Vagina (tissue), 2 donors: ENCODE measurements around the gene RCCD1. TPM values are rescaled to one million over a fixed set of nuclear protein-coding genes. Genes with fewer than 3 reads are reported as not detected.
A peak's percentile ranks its signal among the peaks of the same experiment; 100 is the strongest.

Experiments
- DNase-seq, 2 donors: peaks; one replicate each; pipeline ENCODE4 v3.0.0-alpha.2; 2017; ENCODE audit errors: extremely low spot score in 2 of 2
- H3K27ac ChIP-seq: fragments of 200-600 bp; sonication (generic); one replicate; pipeline ENCODE4 v1.5.1; 2019
- H3K27me3 ChIP-seq: fragments of 200-600 bp; sonication (generic); one replicate; pipeline ENCODE4 v1.5.1; 2019
- H3K36me3 ChIP-seq, 2 donors: fragments of 200-600 bp; sonication (generic); one replicate each; pipeline ENCODE4 v1.5.1; 2017 to 2019
- H3K4me1 ChIP-seq: fragments of 200-600 bp; sonication (generic); one replicate; pipeline ENCODE4 v1.5.1; 2019
- H3K4me3 ChIP-seq, 2 donors: fragments of 200-600 bp; sonication (generic); 1 replicate in 1 of 2; 2 replicates in 1 of 2; pipeline ENCODE4 v1.5.1; 2016 to 2019
- H3K9me3 ChIP-seq: fragments of 200-600 bp; sonication (generic); one replicate; pipeline ENCODE4 v1.5.1; 2019
- CTCF ChIP-seq, 3 experiments: fragments of 450-650 bp in 2 of 3; fragments of 200-600 bp in 1 of 3; sonication (generic) in 1 of 3; IDR thresholded peaks; one replicate each; pipeline ENCODE4 v1.5.1; 2017 to 2019; ENCODE audit warnings: antibody characterized with exemption in 3 of 3, mild to moderate bottlenecking in 2 of 3, moderate library complexity in 2 of 3
- POLR2A ChIP-seq, 2 donors: fragments of 450-650 bp; IDR thresholded peaks; one replicate each; pipeline ENCODE4 v1.6.1; 2017; ENCODE audit warnings: antibody characterized with exemption in 2 of 2, mild to moderate bottlenecking in 2 of 2, moderate library complexity in 2 of 2
- POLR2AphosphoS5 ChIP-seq, 2 donors: sonication (generic); formaldehyde crosslinking; IDR thresholded peaks; one replicate each; pipeline ENCODE4 v1.9.0; 2017; ENCODE audit warnings: antibody characterized with exemption in 2 of 2, mild to moderate bottlenecking in 2 of 2, low read depth in 1 of 2; ENCODE audit not compliant: insufficient read depth in 1 of 2
- intact Hi-C: fragments of 100-400 bp; cut with DNase I; formaldehyde crosslinking; loops from one replicate; pipeline ENCODE4 v1.15.1; 2023
- total RNA-seq: library from RNA; depleted of rRNA; stranded (reverse); fragments of >200 nt; gene quantifications from one replicate; pipeline ENCODE4 v1.2.3, GENCODE V29; 2016

RCCD1 gene
- total RNA-seq = 6.9 TPM

GRCh38 chr15:90954712-90955623 lies at the start of gene RCCD1:
RCCD1 (plus strand) TSS chr15:90954884; CDS start chr15:90956735, 1,851 bp downstream.
- no peaks in the 10 kb centered on the region for H3K9me3 ChIP-seq
- H3K36me3 ChIP-seq = peaks cover 0 to 33% of the 10 kb centered on the region in 2 donors
- H3K27ac ChIP-seq = peak within 1 kb of the TSS; percentile 81
- DNase-seq = peak in 1 of 2 donors; percentile 97
- peak within 1 kb of the TSS; percentile 85 to 95 for H3K4me3 ChIP-seq
- H3K27me3 ChIP-seq = no peaks in the 10 kb centered on the region
- TF ChIP-seq POLR2A (IDR thresholded peaks at IDR 0.05) (peak in 1 of 2 donors; percentile 31), CTCF (IDR thresholded peaks at IDR 0.05) (no peak), POLR2AphosphoS5 (IDR thresholded peaks at IDR 0.05; ENCODE audit: insufficient read depth in 1 of 2, low read depth in 1 of 2) (peak; percentile 49 to 93)
- peaks cover 27% of the 10 kb centered on the region for H3K4me1 ChIP-seq
- intact Hi-C loops = no loop called here

DNA sequence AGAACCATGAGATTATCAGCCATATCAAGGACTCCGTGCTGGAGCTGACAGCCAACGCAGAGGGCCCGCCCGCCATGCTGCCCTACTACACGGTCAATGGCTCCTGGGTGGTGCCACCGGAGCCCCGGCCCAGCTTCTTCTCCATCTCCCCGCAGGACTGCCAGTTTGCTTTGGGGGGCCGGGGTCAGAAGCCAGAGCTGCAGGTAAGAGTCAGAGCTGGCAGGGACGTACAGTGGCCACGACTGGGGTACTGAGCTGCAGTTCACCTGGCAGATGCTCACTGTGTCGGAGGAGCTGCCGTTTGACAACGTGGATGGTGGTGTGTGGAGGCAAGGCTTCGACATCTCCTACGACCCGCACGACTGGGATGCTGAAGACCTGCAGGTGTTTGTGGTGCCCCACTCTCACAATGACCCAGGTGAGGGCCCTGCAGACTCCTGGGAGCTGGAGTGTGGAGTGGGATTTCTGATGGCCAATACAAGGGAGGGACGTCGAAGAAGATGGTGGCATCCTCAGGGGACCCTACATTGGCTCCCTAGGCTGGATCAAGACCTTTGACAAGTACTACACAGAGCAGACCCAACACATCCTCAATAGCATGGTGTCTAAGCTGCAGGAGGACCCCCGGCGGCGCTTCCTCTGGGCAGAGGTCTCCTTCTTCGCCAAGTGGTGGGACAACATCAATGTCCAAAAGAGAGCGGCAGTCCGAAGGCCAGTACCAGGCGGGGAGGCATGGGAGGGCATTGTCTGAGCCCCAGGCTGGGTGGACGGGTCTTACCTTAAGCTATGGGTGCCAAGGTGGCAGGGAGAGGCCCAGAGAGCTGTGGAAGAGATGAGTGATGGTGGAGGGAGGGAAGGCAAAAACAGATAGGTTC lies 49.1 kb upstream of the RCCD1 start:
- H3K9me3 ChIP-seq = no peaks in the 10 kb centered on the region
- H3K27me3 ChIP-seq = no peaks in the 10 kb centered on the region
- no peak overlapping the region for H3K27ac ChIP-seq
- H3K4me3 ChIP-seq = no peak overlapping the region
- intact Hi-C loops = no loop called here
- peaks cover 18% of the 10 kb centered on the region for H3K4me1 ChIP-seq
- DNase-seq = no peak
- TF ChIP-seq POLR2AphosphoS5 (IDR thresholded peaks at IDR 0.05; ENCODE audit: insufficient read depth in 1 of 2, low read depth in 1 of 2) (no peak), POLR2A (IDR thresholded peaks at IDR 0.05) (no peak), CTCF (IDR thresholded peaks at IDR 0.05) (no peak)
- H3K36me3 ChIP-seq = peaks cover 0 to 55% of the 10 kb centered on the region in 2 donors

DNA sequence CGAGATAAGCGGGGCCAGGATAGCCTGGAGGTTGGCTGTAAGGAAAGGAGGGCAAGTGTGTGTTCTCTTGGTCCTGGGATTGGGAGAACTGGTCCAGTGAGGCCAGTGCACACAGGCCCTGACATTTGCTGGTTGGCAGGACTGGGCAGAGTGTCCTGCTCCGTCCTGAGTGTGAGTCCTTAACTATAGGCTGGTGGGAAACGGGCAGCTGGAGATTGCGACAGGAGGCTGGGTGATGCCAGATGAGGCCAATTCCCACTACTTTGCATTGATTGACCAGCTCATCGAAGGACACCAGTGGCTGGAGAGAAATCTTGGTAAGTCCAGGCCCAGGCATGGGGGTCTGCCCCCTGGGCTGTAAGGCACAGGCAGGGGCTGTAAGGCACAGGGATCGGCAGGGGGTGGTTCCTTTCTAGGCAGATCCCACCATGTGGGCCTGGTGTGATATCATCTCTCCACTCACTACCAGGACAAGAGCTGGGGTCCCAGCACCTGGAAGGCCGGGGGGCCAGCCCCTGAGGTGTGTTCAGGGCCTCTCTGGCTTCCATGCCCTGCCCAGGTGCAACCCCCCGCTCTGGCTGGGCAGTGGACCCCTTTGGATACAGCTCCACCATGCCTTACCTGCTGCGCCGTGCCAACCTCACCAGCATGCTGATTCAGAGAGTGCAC lies 48.4 kb upstream of the RCCD1 start:
- peaks cover 18% of the 10 kb centered on the region for H3K4me1 ChIP-seq
- intact Hi-C loops = no loop called here
- no peak overlapping the region for H3K27ac ChIP-seq
- no peaks in the 10 kb centered on the region for H3K27me3 ChIP-seq
- no peaks in the 10 kb centered on the region for H3K9me3 ChIP-seq
- TF ChIP-seq POLR2A (IDR thresholded peaks at IDR 0.05) (no peak), CTCF (IDR thresholded peaks at IDR 0.05) (no peak), POLR2AphosphoS5 (IDR thresholded peaks at IDR 0.05; ENCODE audit: insufficient read depth in 1 of 2, low read depth in 1 of 2) (no peak)
- no peak overlapping the region for H3K4me3 ChIP-seq
- DNase-seq = no peak
- H3K36me3 ChIP-seq = peaks cover 0 to 62% of the 10 kb centered on the region in 2 donors

DNA sequence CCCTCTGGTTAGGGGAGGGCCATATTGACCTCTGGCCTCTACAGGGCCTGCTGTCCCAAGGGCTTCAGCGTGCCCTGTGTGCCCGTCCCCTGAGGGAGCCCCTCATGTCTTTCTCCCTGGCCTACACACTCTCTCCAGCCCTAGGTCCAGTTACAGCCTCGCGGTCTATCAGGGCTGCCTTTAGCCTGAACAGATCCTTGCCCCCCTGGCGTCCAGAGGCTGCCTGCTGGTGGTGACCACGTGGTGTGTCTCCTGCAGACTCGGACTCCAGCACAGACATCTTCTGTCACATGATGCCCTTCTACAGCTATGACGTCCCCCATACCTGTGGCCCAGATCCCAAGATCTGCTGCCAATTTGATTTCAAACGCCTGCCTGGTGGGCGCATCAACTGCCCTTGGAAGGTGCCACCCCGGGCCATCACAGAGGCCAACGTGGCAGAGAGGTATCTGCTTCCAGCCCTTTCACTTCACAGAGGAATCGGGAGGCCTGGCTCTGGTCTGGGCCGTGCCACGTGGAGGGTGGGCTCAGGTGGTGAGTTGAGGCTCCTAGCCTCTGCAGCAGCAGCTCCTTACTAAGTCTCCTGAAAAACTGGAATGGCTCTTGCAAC lies 47.5 kb upstream of the RCCD1 start:
- no peaks in the 10 kb centered on the region for H3K9me3 ChIP-seq
- peaks cover 0 to 71% of the 10 kb centered on the region in 2 donors for H3K36me3 ChIP-seq
- DNase-seq = no peak
- TF ChIP-seq CTCF (IDR thresholded peaks at IDR 0.05) = no peak
- TF ChIP-seq POLR2AphosphoS5 (IDR thresholded peaks at IDR 0.05; ENCODE audit: insufficient read depth in 1 of 2, low read depth in 1 of 2) = no peak
- TF ChIP-seq POLR2A (IDR thresholded peaks at IDR 0.05) = no peak
- peaks cover 11% of the 10 kb centered on the region for H3K4me1 ChIP-seq
- no peaks in the 10 kb centered on the region for H3K27me3 ChIP-seq
- H3K4me3 ChIP-seq = no peak overlapping the region
- no peak overlapping the region for H3K27ac ChIP-seq
- intact Hi-C loops = no loop called here
